ENCODE results near the gene GRXCR2.
"Not testable (repeated sequence)": the region's sequence is repeated elsewhere in the genome, so short reads cannot be mapped to it uniquely, and the experiment has no call there.

The GRXCR2 gene

GRCh38 chr5:145912019-145912418 lies 39.2 kb upstream of the GRXCR2 start:
- Histone ChIP-seq H3K27me3 (ENCODE audit: control insufficient read depth, insufficient read depth, low read length) (no peaks in the 10 kb centered on the region), H3K4me1 (ENCODE audit: control insufficient read depth, insufficient read depth, low read length) (no peaks in the 10 kb centered on the region), H3K4me3 (ENCODE audit: low read length) (no peak overlapping the region), H3K27ac (ENCODE audit: low read length) (no peak overlapping the region), H3K36me3 (ENCODE audit: control insufficient read depth, insufficient read depth, low read length) (no peaks in the 10 kb centered on the region), H3K9me3 (ENCODE audit: control insufficient read depth, insufficient read depth, low read length) (no peaks in the 10 kb centered on the region)
- no CpG with 5 or more reads among the region's 3 CpGs for WGBS (ENCODE audit: insufficient coverage, insufficient read length)
- no peak for DNase-seq (ENCODE audit: low read depth, low spot score)

DNA sequence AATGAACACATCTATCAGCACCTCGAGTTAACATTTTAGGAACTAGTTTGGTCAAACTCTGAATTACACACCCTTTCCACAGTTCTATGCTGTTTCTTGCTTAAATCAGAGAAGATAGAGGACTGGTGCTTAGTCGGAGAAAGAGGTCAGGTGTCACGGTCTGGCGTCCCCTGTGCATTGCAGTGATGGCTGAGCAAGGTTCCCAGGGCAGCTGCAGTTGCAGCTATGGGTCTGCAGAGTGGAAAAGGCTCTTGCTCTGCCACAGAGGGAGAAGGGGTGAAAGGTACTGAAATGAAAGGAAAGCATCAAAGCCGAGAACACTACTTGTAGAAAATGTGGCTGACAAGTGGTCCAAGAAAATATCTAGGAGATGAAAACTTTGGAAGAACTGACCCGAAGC lies 38.4 kb upstream of the GRXCR2 start:
- Histone ChIP-seq H3K9me3 (ENCODE audit: control insufficient read depth, insufficient read depth, low read length) (no peaks in the 10 kb centered on the region), H3K36me3 (ENCODE audit: control insufficient read depth, insufficient read depth, low read length) (no peaks in the 10 kb centered on the region), H3K4me3 (ENCODE audit: low read length) (no peak overlapping the region), H3K4me1 (ENCODE audit: control insufficient read depth, insufficient read depth, low read length) (no peaks in the 10 kb centered on the region), H3K27me3 (ENCODE audit: control insufficient read depth, insufficient read depth, low read length) (no peaks in the 10 kb centered on the region), H3K27ac (ENCODE audit: low read length) (no peak overlapping the region)
- DNase-seq (ENCODE audit: low read depth, low spot score): no peak
- no CpG with 5 or more reads among the region's 6 CpGs for WGBS (ENCODE audit: insufficient coverage, insufficient read length)

DNA sequence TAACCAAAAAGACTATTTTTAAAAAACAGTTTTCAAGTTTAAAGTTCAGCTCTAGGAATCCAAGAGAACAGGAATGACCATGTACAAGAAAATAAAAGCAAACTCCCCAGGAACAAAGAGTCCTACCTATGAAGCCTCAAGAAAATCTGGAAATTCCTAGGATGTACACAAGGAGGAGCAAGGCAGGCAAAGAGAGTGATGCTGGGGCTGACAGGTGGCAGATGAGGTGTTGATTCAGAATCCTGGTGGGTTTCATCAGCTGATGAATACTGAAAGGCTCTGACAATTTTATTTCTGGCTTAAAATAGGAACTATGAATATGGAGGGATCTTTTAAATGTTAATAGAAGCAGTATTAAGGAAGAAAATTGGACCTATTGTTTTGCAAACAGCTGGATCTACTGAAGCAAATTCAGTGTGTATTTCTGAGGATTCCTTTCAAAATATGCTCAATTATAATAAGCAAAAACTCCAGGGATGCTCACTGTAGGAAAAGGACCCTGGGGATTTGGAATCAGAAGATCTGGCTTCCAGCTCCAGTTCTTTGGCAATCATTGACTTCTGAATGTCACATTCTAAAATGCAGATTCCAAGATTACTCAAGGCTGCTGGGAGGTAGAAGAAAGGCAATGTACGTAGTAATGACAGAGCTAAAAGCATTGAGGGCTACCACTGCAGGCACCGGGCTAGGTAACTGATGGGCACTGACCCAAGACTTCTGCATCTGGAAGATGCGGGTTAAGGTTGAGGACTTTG lies 35.6 kb upstream of the GRXCR2 start:
- no CpG with 5 or more reads among the region's 3 CpGs for WGBS (ENCODE audit: insufficient coverage, insufficient read length)
- H3K27me3 ChIP-seq (ENCODE audit: control insufficient read depth, insufficient read depth, low read length): no peaks in the 10 kb centered on the region
- DNase-seq (ENCODE audit: low read depth, low spot score): no peak

GRCh38 chr5:145906401-145906800 lies 33.6 kb upstream of the GRXCR2 start:
- no peak for DNase-seq (ENCODE audit: low read depth, low spot score)
- H3K4me3 ChIP-seq (ENCODE audit: low read length): no peak overlapping the region
- H3K27me3 ChIP-seq (ENCODE audit: control insufficient read depth, insufficient read depth, low read length): no peaks in the 10 kb centered on the region
- H3K4me1 ChIP-seq (ENCODE audit: control insufficient read depth, insufficient read depth, low read length): no peaks in the 10 kb centered on the region
- H3K9me3 ChIP-seq (ENCODE audit: control insufficient read depth, insufficient read depth, low read length): no peaks in the 10 kb centered on the region
- WGBS (ENCODE audit: insufficient coverage, insufficient read length): no CpG with 5 or more reads among the region's 1 CpG
- H3K27ac ChIP-seq (ENCODE audit: low read length): no peak overlapping the region
- H3K36me3 ChIP-seq (ENCODE audit: control insufficient read depth, insufficient read depth, low read length): no peaks in the 10 kb centered on the region

More for the DNA sequence above, 35.6 kb upstream of the GRXCR2 start:
- H3K9me3 ChIP-seq (ENCODE audit: control insufficient read depth, insufficient read depth, low read length): no peaks in the 10 kb centered on the region
- no peak overlapping the region for H3K4me3 ChIP-seq (ENCODE audit: low read length)
- H3K4me1 ChIP-seq (ENCODE audit: control insufficient read depth, insufficient read depth, low read length): no peaks in the 10 kb centered on the region
- no peaks in the 10 kb centered on the region for H3K36me3 ChIP-seq (ENCODE audit: control insufficient read depth, insufficient read depth, low read length)
- H3K27ac ChIP-seq (ENCODE audit: low read length): no peak overlapping the region

GRCh38 chr5:145904743-145905142 lies 31.9 kb upstream of the GRXCR2 start:
- no peak for DNase-seq (ENCODE audit: low read depth, low spot score)
- WGBS (ENCODE audit: insufficient coverage, insufficient read length): no CpG with 5 or more reads among the region's 5 CpGs
- Histone ChIP-seq H3K9me3 (ENCODE audit: control insufficient read depth, insufficient read depth, low read length) (no peaks in the 10 kb centered on the region), H3K27me3 (ENCODE audit: control insufficient read depth, insufficient read depth, low read length) (no peaks in the 10 kb centered on the region), H3K36me3 (ENCODE audit: control insufficient read depth, insufficient read depth, low read length) (no peaks in the 10 kb centered on the region), H3K27ac (ENCODE audit: low read length) (no peak overlapping the region), H3K4me1 (ENCODE audit: control insufficient read depth, insufficient read depth, low read length) (no peaks in the 10 kb centered on the region), H3K4me3 (ENCODE audit: low read length) (no peak overlapping the region)

GRCh38 chr5:145903867-145904266 lies 31.1 kb upstream of the GRXCR2 start:
- Histone ChIP-seq H3K4me1 (ENCODE audit: control insufficient read depth, insufficient read depth, low read length) (no peaks in the 10 kb centered on the region), H3K27ac (ENCODE audit: low read length) (no peak overlapping the region), H3K27me3 (ENCODE audit: control insufficient read depth, insufficient read depth, low read length) (no peaks in the 10 kb centered on the region), H3K9me3 (ENCODE audit: control insufficient read depth, insufficient read depth, low read length) (no peaks in the 10 kb centered on the region), H3K4me3 (ENCODE audit: low read length) (no peak overlapping the region), H3K36me3 (ENCODE audit: control insufficient read depth, insufficient read depth, low read length) (no peaks in the 10 kb centered on the region)
- no CpG with 5 or more reads among the region's 3 CpGs for WGBS (ENCODE audit: insufficient coverage, insufficient read length)
- no peak for DNase-seq (ENCODE audit: low read depth, low spot score)

- WGBS (ENCODE audit: insufficient coverage, insufficient read length): no CpG with 5 or more reads among the region's 3 CpGs
Observed at GRCh38 chr5:145903113-145903512, 30.3 kb upstream of the GRXCR2 start.

DNA sequence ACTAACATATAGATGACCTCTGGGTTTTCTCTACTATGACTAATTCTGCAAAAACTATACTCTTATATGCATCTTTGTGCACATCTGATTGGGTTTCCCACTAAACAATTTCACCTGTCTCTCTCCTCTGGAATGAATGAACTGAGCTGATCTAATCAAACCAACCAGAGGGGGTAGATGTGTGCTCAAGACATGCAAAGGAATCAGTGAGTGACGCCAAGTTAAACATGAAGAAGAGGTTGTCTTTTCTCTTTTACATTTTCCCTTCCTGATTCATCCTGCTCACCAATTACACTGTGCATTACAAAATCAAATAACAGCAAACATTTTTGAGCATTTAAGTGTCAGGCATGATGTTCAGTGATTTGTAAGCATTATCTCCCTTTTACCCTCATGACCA lies 29.6 kb upstream of the GRXCR2 start:
- no peaks in the 10 kb centered on the region for H3K9me3 ChIP-seq (ENCODE audit: control insufficient read depth, insufficient read depth, low read length)
- H3K27me3 ChIP-seq (ENCODE audit: control insufficient read depth, insufficient read depth, low read length): no peaks in the 10 kb centered on the region
- WGBS (ENCODE audit: insufficient coverage, insufficient read length): no CpG with 5 or more reads among the region's 1 CpG
- no peak for DNase-seq (ENCODE audit: low read depth, low spot score)
- no peaks in the 10 kb centered on the region for H3K4me1 ChIP-seq (ENCODE audit: control insufficient read depth, insufficient read depth, low read length)
- no peaks in the 10 kb centered on the region for H3K36me3 ChIP-seq (ENCODE audit: control insufficient read depth, insufficient read depth, low read length)
- no peak overlapping the region for H3K4me3 ChIP-seq (ENCODE audit: low read length)
- H3K27ac ChIP-seq (ENCODE audit: low read length): no peak overlapping the region

More at GRCh38 chr5:145903113-145903512, 30.3 kb upstream of the GRXCR2 start:
- H3K27ac ChIP-seq (ENCODE audit: low read length): no peak overlapping the region
- no peak for DNase-seq (ENCODE audit: low read depth, low spot score)
- no peaks in the 10 kb centered on the region for H3K4me1 ChIP-seq (ENCODE audit: control insufficient read depth, insufficient read depth, low read length)
- H3K9me3 ChIP-seq (ENCODE audit: control insufficient read depth, insufficient read depth, low read length): no peaks in the 10 kb centered on the region
- no peaks in the 10 kb centered on the region for H3K27me3 ChIP-seq (ENCODE audit: control insufficient read depth, insufficient read depth, low read length)
- no peak overlapping the region for H3K4me3 ChIP-seq (ENCODE audit: low read length)
- H3K36me3 ChIP-seq (ENCODE audit: control insufficient read depth, insufficient read depth, low read length): no peaks in the 10 kb centered on the region

- Histone ChIP-seq H3K9me3 (ENCODE audit: control insufficient read depth, insufficient read depth, low read length) (no peaks in the 10 kb centered on the region), H3K4me1 (ENCODE audit: control insufficient read depth, insufficient read depth, low read length) (no peaks in the 10 kb centered on the region), H3K27me3 (ENCODE audit: control insufficient read depth, insufficient read depth, low read length) (no peaks in the 10 kb centered on the region), H3K4me3 (ENCODE audit: low read length) (no peak overlapping the region), H3K36me3 (ENCODE audit: control insufficient read depth, insufficient read depth, low read length) (no peaks in the 10 kb centered on the region), H3K27ac (ENCODE audit: low read length) (no peak overlapping the region)
- no peak for DNase-seq (ENCODE audit: low read depth, low spot score)
Observed at GRCh38 chr5:145898171-145898570, 25.4 kb upstream of the GRXCR2 start.

- no CpG with 5 or more reads among the region's 10 CpGs for WGBS (ENCODE audit: insufficient coverage, insufficient read length)
- not testable (repeated sequence) for H3K9me3 ChIP-seq (ENCODE audit: control insufficient read depth, insufficient read depth, low read length); H3K27me3 ChIP-seq (ENCODE audit: control insufficient read depth, insufficient read depth, low read length); DNase-seq (ENCODE audit: low read depth, low spot score); H3K36me3 ChIP-seq (ENCODE audit: control insufficient read depth, insufficient read depth, low read length); H3K4me1 ChIP-seq (ENCODE audit: control insufficient read depth, insufficient read depth, low read length); H3K4me3 ChIP-seq (ENCODE audit: low read length); H3K27ac ChIP-seq (ENCODE audit: low read length)
Observed at GRCh38 chr5:145891378-145891777, 18.6 kb upstream of the GRXCR2 start.

GRCh38 chr5:145889611-145890010 lies 16.8 kb upstream of the GRXCR2 start:
- H3K27me3 ChIP-seq (ENCODE audit: control insufficient read depth, insufficient read depth, low read length): no peaks in the 10 kb centered on the region
- H3K36me3 ChIP-seq (ENCODE audit: control insufficient read depth, insufficient read depth, low read length): no peaks in the 10 kb centered on the region
- WGBS (ENCODE audit: insufficient coverage, insufficient read length): no CpG with 5 or more reads among the region's 2 CpGs
- H3K27ac ChIP-seq (ENCODE audit: low read length): no peak overlapping the region
- peaks cover 1% of the 10 kb centered on the region; the same call in 1 of the 2 replicates for H3K4me1 ChIP-seq (ENCODE audit: control insufficient read depth, insufficient read depth, low read length)
- no peak overlapping the region for H3K4me3 ChIP-seq (ENCODE audit: low read length)
- H3K9me3 ChIP-seq (ENCODE audit: control insufficient read depth, insufficient read depth, low read length): no peaks in the 10 kb centered on the region; the same call in 1 of the 2 replicates
- no peak for DNase-seq (ENCODE audit: low read depth, low spot score)

Measured in iPS DF 6.9 (cell line).